NB4 (cell line): ENCODE measurements around the gene BBS9.

Experiments
- DNase-seq: peaks from one replicate; pipeline ENCODE4 v3.0.0; 2010; ENCODE audit warnings: low read depth
- H3K4me3 ChIP-seq: one replicate; pipeline ENCODE4 v1.5.1; 2011; ENCODE audit warnings: mild to moderate bottlenecking, low read depth, low read length, moderate library complexity
- CTCF ChIP-seq: IDR thresholded peaks from one replicate; pipeline ENCODE4 v1.5.1; 2012; ENCODE audit warnings: low read depth, low read length
- MAX ChIP-seq: IDR thresholded peaks from 2 replicates; pipeline ENCODE4 v1.6.1; 2011; ENCODE audit warnings: low read depth, low read length
- MYC ChIP-seq: IDR thresholded peaks from 2 replicates; pipeline ENCODE4 v1.6.1; 2011; ENCODE audit warnings: low read depth, low read length
- POLR2A ChIP-seq: IDR thresholded peaks from 2 replicates; pipeline ENCODE4 v1.6.1; 2011; ENCODE audit warnings: mild to moderate bottlenecking; ENCODE audit not compliant: insufficient read length; ENCODE audit errors: extremely low read depth

The BBS9 gene

GRCh38 chr7:33554046-33554445, 424.7 kb downstream of the BBS9 start:
- TF ChIP-seq MAX (no peak), MYC (no peak), CTCF (no peak), POLR2A (no peak)
- no peak for DNase-seq
- H3K4me3 ChIP-seq: no peak overlapping the region

- no peak for DNase-seq
- TF ChIP-seq CTCF (no peak), POLR2A (no peak), MYC (no peak), MAX (no peak)
- no peak overlapping the region for H3K4me3 ChIP-seq
Measured at GRCh38 chr7:33554576-33554975, 425.2 kb downstream of the BBS9 start.

GRCh38 chr7:33556472-33556871, 427.1 kb downstream of the BBS9 start:
- DNase-seq: no peak
- TF ChIP-seq MAX (no peak), CTCF (no peak), POLR2A (no peak), MYC (no peak)
- H3K4me3 ChIP-seq: no peak overlapping the region

- no peak for DNase-seq
- TF ChIP-seq MYC (no peak), CTCF (no peak), POLR2A (no peak), MAX (no peak)
- no peak overlapping the region for H3K4me3 ChIP-seq
Measured at GRCh38 chr7:33558549-33559323, 429.4 kb downstream of the BBS9 start.

GRCh38 chr7:33559324-33559710, 430.0 kb downstream of the BBS9 start:
- DNase-seq: no peak
- H3K4me3 ChIP-seq: no peak overlapping the region
- TF ChIP-seq POLR2A: no peak
- TF ChIP-seq CTCF: no peak
- no peak for TF ChIP-seq MAX
- no peak for TF ChIP-seq MYC

- no peak overlapping the region for H3K4me3 ChIP-seq
- no peak for TF ChIP-seq POLR2A
- TF ChIP-seq CTCF: no peak
- DNase-seq: no peak
Measured at GRCh38 chr7:33562996-33563395, 433.6 kb downstream of the BBS9 start.
